Measurements from ENCODE around the gene WWP2. TPM values are rescaled to one million over a fixed set of nuclear protein-coding genes. Genes with fewer than 3 reads are reported as not detected.
"Not testable (repeated sequence)": the region's sequence is repeated elsewhere in the genome, so short reads cannot be mapped to it uniquely, and the experiment has no call there.

The WWP2 gene
- total RNA-seq, 1 donor from 2014 or later, result 36.4 TPM

DNA sequence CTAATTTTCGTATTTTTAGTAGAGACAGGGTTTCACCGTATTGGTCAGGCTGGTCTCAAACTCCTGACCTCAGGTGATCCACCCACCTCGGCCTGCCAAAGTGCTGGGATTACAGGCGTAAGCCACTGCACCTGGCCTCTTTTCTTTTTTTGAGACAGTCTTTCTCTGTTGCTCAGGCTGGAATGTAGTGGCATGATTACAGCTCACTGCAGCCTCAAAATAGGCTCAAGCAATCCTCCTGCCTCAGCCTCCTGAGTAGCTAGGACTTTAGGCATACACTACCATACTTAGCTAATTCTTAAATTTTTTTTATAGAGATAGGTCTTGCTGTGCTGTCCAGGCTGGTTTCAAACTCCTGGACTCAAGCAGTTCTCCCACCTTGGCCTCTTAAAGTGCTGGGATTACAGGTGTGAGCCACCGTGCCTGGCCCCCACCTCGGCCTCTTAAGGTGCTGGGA, 29.3 kb downstream of the WWP2 start:
- not testable (repeated sequence) for DNase-seq (ENCODE audit: extremely low read depth, low read depth, low spot score)

- DNase-seq (ENCODE audit: extremely low read depth, low read depth, low spot score), result no peak
Measured at GRCh38 chr16:69793526-69793925, 31.4 kb downstream of the WWP2 start.

DNA sequence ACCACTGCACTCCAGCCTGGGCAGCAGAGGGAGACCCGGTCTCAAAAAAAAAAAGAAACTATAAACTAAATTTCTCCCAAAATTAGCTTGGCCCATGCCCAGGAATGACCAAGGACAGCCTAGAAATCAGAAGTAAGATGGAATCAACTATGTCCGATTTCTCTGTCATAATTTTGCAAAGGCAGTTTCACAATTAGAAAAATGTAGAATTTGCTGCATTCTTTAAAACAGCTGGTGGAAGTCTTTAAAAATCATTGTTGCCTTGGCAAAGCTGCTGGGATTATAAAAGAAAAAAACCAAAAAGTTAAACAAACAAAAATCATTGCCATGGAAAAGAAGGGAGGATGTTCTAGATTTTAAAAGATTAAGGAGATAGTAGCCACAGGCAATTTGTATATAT, 32.4 kb downstream of the WWP2 start:
- no peak for DNase-seq (ENCODE audit: extremely low read depth, low read depth, low spot score)

GRCh38 chr16:69796285-69797118, 34.4 kb downstream of the WWP2 start:
- DNase-seq (ENCODE audit: extremely low read depth, low read depth, low spot score), result peak; percentile 55

DNA sequence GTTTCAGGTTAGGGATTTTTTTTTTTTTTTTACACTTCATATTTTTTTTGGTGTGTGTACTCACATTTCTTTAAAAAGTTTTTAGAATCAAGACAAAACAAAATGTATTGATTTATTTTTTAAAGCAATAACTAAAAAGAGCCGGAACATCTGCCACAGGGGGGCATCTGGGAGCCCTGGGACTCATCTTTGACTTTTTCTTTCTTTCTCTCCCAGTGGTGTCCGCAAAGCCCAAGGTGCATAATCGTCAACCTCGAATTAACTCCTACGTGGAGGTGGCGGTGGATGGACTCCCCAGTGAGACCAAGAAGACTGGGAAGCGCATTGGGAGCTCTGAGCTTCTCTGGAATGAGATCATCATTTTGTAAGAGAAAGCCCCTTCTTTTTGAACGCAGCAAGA, 36.3 kb downstream of the WWP2 start:
- no peak for DNase-seq (ENCODE audit: extremely low read depth, low read depth, low spot score)

- DNase-seq (ENCODE audit: extremely low read depth, low read depth, low spot score), result no peak
Measured at GRCh38 chr16:69799611-69800031, 37.5 kb downstream of the WWP2 start.

- no peak for DNase-seq (ENCODE audit: extremely low read depth, low read depth, low spot score)
Measured at GRCh38 chr16:69804297-69804696, 42.2 kb downstream of the WWP2 start.

DNA sequence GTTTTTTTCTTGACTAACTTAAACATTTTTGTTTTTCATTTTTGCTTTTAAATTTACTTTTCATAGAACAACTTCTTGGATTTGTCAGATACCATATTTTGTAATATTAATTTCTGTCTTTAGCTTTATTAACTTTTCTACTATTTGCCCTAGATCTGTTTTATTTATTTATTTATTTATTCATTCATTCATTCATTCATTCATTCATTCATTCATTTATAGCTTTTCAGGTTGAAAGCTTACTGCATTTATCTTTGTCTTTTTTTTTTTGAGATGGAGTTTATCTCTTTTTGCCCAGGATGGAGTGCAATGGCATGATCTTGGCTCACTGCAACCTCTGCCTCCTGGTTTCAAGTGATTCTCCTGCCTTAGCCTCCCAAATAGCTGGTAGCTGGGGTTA, 44.6 kb downstream of the WWP2 start:
- DNase-seq (ENCODE audit: extremely low read depth, low read depth, low spot score), result not testable (repeated sequence)

- DNase-seq (ENCODE audit: extremely low read depth, low read depth, low spot score), result no peak
Measured at GRCh38 chr16:69812688-69813014, 50.5 kb downstream of the WWP2 start.

DNA sequence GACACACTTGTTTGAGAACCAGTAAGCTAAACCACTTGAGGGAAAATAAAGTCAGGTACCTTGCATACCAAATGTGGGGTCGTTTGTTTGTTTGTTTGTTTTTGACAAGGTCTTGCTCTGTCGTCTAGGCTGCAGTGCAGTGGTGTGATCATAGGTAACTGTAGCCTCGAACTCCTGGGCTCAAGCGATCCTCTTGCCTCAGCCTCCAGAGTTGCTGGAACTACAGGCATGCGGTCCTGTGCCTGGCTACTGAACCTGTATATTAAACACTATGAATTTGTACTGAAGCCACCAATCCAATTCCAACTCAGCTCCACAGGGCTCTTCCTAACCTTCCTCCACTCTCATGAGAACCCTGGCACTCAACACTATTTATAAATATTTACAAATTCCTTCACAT, 51.9 kb downstream of the WWP2 start:
- no peak for DNase-seq (ENCODE audit: extremely low read depth, low read depth, low spot score)

DNA sequence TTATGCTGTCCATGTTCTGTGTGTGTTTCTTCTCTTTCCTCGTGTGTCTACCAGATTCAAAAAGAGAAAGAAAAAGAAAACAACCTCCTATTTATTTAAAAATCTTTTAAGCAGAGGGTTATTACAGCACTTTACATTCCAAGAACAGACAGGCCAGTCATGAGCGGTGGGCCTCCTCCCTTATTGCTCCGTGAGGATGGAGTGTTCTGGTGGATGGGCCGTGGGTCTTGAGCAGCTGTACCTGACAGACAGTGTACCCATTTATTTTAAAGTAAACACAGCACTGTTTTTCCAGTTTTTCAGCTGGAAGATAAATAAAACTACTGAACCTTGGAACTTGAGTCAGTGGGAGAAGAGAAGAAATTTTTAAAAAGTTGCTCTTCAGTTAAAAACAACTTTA, 52.4 kb downstream of the WWP2 start:
- DNase-seq (ENCODE audit: extremely low read depth, low read depth, low spot score), result no peak

GRCh38 chr16:69815216-69815883, 53.2 kb downstream of the WWP2 start:
- not testable (repeated sequence) for DNase-seq (ENCODE audit: extremely low read depth, low read depth, low spot score)

DNA sequence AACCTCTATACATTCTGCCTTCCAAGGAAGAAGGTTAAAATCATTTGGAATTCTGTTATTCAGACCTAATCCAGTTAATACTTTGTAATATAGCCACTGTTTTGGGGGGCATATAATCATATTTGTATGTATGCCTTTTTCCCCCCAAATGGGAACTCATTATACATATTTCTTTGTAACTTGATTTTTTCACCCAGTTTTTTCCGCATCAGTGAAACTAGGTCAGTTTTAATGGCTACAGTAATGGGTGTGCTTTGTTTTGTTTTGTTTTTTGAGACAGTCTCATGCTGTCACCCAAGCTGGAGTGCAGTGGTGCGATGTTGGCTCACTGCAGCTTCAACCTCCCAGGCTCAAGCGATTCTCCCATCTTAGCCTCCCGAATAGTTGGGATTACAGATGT, 54.9 kb downstream of the WWP2 start:
- no peak for DNase-seq (ENCODE audit: extremely low read depth, low read depth, low spot score)

DNA sequence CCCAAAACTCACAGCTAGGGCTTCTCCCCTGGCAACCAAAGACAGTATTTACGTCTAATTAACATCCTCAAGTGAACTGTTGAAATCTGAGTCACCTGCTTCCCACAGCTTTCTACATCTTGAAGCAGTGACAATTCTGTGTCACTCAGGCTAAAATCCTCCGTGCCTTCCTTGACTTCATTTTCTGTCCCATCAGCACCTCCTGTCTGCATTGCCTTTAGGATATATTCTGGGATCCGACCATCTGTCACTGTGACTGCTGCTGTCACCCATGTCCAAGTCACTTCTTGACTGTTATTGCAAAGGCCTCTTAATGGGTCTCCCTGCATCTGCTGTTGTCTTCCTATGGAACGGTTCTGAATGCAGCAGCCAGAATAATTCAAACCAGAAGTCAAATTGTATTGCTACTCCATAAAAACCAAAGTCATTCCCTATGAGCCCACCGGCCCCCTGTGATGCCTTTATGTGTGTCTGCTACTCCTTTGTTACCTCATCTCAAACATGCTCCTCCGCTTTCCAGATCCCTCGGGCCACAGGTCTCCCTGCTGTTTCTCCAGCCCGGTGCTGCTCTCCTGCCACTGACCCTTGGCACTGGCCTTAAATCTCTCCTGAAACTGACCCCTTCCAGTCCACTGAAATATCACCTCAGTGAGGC, 56.9 kb downstream of the WWP2 start:
- no peak for DNase-seq (ENCODE audit: extremely low read depth, low read depth, low spot score)

GRCh38 chr16:69820926-69821541, 58.9 kb downstream of the WWP2 start:
- DNase-seq (ENCODE audit: extremely low read depth, low read depth, low spot score), result no peak

DNA sequence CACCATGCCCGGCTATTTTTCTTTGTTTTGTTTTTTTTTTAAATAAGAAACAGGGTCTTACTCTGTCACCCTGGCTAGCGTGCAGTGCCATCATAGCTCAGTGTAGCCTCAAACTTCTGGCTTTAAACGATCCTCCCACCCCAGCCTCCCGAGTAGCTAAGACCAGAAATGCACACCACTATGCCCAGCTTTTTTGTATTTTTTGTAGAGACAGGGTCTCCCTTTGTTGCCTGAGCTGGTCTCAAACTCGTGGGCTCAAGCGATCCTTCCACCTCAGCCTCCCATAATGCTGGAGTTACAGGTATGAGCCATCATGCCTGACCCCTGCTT, 59.7 kb downstream of the WWP2 start:
- no peak for DNase-seq (ENCODE audit: extremely low read depth, low read depth, low spot score)

DNA sequence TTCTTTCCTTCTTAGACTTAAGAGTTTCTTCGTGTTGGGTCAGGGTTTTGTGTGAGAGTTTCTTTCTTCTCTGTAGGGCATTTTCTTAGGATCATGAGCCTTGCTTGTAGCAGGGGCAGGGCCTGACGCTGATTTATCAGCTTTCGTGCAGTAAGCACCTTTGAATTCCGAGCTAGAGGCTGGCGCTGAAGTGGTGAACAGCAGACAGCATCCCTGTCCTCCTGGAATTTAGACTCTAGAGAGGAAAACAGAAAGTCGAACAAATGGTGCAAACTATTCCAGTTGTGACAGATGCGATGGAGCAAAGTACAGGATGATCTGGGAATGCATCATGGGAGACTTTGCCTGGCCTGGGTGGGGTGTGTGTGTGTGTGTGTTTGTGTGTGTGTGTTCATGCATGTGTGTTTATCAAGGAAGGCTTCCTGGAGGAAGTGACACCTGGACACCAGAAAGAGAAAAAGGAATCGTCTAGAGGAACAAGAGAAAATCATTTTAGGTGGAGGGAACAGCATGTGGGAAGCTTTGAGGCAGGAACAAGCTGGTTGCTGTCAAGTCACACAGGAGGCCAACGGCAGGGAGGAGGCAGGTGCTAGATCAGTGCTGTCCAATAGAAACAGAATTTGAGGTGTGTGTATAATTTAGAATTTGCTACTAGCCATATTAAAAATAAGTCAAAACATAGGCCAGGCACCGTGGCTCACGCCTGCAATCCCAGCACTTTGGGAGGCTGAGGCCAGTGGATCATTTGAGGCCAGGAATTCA, 60.2 kb downstream of the WWP2 start:
- no peak for DNase-seq (ENCODE audit: extremely low read depth, low read depth, low spot score)

DNA sequence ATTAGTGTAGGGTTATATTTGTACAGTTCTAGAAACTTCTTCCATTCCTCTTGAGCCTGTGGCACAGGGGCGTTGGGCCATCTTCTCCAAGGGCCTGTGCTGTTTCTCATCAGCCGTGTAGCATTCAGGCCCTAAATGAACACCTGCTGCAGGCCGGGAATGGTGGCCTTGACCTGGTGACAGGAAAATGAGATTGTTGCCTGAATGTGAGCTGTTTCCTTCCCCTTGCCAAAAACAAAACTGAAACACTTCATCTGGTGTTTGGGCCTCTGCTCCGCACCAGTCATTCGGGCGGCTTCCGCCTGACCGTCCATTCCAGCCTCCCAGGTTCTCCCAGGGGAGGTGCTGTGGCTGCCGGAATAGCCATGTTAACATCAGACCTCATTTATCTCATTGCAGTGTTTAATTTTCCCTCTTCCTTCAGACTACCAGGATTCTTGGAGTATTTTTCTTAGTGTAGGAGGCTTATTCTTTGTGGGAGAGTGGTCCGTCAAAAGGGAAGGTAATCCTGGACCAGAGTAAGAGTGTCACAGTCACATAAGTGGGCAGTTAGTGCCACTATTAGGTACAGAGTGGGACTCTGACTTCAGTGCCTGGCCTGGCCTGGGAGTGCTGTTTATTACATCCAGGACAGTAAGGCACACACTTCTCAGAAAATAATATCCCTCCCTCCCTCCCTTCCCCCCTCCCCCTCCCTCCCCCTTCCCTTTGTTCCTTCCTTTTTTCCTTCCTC, 61.9 kb downstream of the WWP2 start:
- no peak for DNase-seq (ENCODE audit: extremely low read depth, low read depth, low spot score)

DNA sequence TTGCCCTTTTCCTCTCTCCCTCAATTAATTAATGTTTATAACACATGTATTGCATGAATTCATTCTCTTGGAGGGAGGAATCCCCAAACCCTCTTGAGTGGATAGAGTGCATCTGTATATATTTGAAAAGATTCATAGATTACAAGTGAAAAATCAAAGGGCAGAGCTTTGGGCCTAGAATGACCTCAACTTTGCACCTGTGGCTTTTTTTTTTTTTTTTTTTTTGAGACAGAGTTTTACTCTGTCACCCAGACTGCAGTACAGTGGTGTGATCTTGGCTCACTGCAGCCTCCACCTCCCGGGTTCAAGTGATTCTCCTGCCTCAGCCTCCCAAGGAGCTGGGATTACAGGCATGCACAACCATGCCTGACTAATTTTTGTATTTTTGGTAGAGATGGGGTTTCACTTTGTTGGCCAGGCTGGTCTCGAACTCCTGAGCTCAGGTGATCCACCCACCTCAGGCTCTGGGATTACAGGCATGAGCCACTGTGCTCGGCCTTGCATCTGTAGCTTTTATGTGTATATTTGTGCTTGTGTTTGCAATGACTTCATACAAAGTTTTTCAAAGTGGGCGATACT, 62.5 kb downstream of the WWP2 start:
- DNase-seq (ENCODE audit: extremely low read depth, low read depth, low spot score), result not testable (repeated sequence)

GRCh38 chr16:69827524-69827923, 65.4 kb downstream of the WWP2 start:
- no peak for DNase-seq (ENCODE audit: extremely low read depth, low read depth, low spot score)

All from glomerular endothelial cell (primary cell).